Thoracic aorta (tissue), 2 donors: Measurements from ENCODE around the gene CDKN2AIPNL. TPM values are rescaled to one million over a fixed set of nuclear protein-coding genes. Genes with fewer than 3 reads are reported as not detected.

Experiments used
- ATAC-seq: fragments of 150-250 bp; one replicate; pipeline ENCODE4 v1.8.0; 2017; ENCODE audit warnings: low read depth; ENCODE audit not compliant: insufficient number of reproducible peaks, low FRiP score
- DNase-seq: peaks from one replicate; pipeline ENCODE4 v3.0.0-alpha.2; 2020; ENCODE audit warnings: low spot score
- H3K27ac ChIP-seq, 2 donors: fragments of 200-600 bp; sonication (generic); 1 replicate in 1 of 2; 2 replicates in 1 of 2; pipeline ENCODE4 v1.5.1; 2016; ENCODE audit warnings: mild to moderate bottlenecking in 2 of 2, moderate library complexity in 2 of 2
- H3K27me3 ChIP-seq: fragments of 200-600 bp; sonication (generic); replicated peaks from 2 replicates; pipeline ENCODE4 v1.6.0; 2016; ENCODE audit warnings: mild to moderate bottlenecking; ENCODE audit not compliant: insufficient read depth
- H3K36me3 ChIP-seq: fragments of 200-600 bp; sonication (generic); one replicate; pipeline ENCODE4 v1.5.1; 2016
- H3K4me1 ChIP-seq, 2 donors: fragments of 200-600 bp; sonication (generic); 1 replicate in 1 of 2; 2 replicates in 1 of 2; pipeline versions ENCODE4 v1.5.1 to v1.6.0; 2016; ENCODE audit warnings: low read depth in 2 of 2, mild to moderate bottlenecking in 1 of 2; ENCODE audit not compliant: control insufficient read depth in 1 of 2
- H3K4me3 ChIP-seq: fragments of 200-600 bp; sonication (generic); 2 replicates; pipeline ENCODE4 v1.5.1; 2016; ENCODE audit warnings: mild to moderate bottlenecking
- H3K9me3 ChIP-seq: fragments of 200-600 bp; sonication (generic); 2 replicates; pipeline ENCODE4 v1.5.1; 2016
- total RNA-seq, 2 donors: library from RNA; depleted of rRNA; stranded (reverse); fragments of >200 nt; gene quantifications; one replicate each; pipeline versions ENCODE4 v1.1.0 to v1.2.3, GENCODE V29; 2016
- TF ChIP-seq, protein P1 (sequence below): fragments of 200-600 bp; sonication (generic); IDR thresholded peaks from one replicate; pipeline ENCODE4 v1.5.1; 2019; ENCODE audit warnings: antibody characterized with exemption

CDKN2AIPNL gene
- total RNA-seq, 2 donors from 2014 or later = 5.1 to 15.8 TPM

DNA sequence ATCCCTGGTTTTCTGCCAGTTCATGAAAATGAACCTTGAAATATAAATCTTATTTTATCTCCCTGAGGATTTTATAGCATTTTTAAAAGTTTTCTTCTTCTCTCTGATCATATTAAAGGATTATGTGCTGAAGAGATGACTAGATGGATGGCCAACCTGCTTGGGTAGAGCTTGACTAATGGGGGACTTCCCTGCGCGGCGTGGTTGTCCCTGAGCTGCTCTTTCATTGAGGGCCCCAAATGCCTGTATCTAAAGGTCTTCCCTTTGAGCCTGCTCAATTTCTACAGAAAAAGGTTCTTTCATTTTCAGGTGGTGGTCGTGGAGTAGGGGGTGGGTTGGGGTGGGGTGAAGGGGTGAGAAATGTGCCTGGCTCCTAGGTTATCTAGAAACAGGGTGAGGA, 20.5 kb upstream of the CDKN2AIPNL start:
- Histone ChIP-seq H3K9me3 (no peaks in the 10 kb centered on the region), H3K4me3 (no peak overlapping the region), H3K27ac (no peak overlapping the region), H3K4me1 (peaks cover 0 to 9% of the 10 kb centered on the region in 2 donors), H3K27me3 (no peaks in the 10 kb centered on the region), H3K36me3 (no peaks in the 10 kb centered on the region)
- TF ChIP-seq, protein P1, sequence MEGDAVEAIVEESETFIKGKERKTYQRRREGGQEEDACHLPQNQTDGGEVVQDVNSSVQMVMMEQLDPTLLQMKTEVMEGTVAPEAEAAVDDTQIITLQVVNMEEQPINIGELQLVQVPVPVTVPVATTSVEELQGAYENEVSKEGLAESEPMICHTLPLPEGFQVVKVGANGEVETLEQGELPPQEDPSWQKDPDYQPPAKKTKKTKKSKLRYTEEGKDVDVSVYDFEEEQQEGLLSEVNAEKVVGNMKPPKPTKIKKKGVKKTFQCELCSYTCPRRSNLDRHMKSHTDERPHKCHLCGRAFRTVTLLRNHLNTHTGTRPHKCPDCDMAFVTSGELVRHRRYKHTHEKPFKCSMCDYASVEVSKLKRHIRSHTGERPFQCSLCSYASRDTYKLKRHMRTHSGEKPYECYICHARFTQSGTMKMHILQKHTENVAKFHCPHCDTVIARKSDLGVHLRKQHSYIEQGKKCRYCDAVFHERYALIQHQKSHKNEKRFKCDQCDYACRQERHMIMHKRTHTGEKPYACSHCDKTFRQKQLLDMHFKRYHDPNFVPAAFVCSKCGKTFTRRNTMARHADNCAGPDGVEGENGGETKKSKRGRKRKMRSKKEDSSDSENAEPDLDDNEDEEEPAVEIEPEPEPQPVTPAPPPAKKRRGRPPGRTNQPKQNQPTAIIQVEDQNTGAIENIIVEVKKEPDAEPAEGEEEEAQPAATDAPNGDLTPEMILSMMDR = no peak
- DNase-seq (no peak), ATAC-seq (no peak)

DNA sequence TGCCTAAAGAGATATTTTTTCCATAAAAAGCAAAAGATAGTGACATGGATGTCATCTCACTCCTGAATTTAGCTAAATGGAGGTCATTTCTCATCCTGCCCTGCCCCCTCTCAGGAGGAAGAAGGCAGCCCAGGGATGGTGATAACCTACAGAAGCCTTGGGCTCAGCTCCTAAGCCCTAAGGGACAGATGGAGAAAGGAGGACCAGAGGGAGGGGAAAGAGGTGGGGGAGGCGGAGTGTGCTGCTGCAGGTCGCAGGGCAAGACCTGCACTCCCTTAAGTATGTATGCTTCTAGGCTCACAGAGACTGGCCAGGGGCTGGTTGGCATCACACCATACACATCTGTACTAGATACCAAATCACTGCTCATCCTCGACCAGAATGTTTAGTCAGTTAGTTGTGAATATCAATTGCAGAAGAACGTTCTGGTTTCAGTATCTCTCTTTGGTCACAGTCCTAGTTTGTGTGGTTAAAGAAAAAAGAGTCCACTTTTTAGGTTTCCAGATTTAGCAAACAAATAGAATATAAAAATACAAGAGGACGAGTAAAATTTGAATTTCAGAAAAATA, 18.4 kb upstream of the CDKN2AIPNL start:
- no peaks in the 10 kb centered on the region for H3K36me3 ChIP-seq
- no peaks in the 10 kb centered on the region for H3K9me3 ChIP-seq
- TF ChIP-seq, protein P1 = no peak
- no peak overlapping the region for H3K27ac ChIP-seq
- no peaks in the 10 kb centered on the region for H3K27me3 ChIP-seq
- H3K4me1 ChIP-seq = no peaks in the 10 kb centered on the region
- ATAC-seq = no peak
- DNase-seq = no peak
- H3K4me3 ChIP-seq = no peak overlapping the region

DNA sequence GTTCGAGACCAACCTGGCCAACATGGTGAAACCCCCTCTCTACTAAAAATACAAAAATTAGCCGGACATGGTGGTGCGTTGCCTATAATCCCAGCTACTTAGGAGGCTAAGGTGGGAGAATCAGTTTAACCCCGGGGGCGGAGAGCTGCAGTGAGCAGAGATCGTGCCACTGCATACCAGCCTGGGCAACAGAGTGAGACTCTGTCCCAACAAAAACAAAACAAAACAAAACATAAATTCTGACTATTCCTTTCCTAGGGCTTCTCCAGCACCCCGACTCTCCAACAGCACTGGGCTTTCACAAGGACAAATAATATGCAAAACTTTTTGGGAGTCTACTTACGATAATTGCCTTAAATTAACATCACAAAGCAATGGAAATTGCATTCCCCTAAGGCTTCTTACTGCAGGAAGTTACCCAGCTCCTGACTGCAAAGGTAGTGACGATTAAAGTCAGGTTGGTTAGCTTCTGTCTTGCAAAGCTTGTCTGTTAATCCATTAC, 15.9 kb upstream of the CDKN2AIPNL start:
- ATAC-seq (no peak), DNase-seq (no peak)
- Histone ChIP-seq H3K36me3 (no peaks in the 10 kb centered on the region), H3K27me3 (no peaks in the 10 kb centered on the region), H3K4me1 (no peaks in the 10 kb centered on the region), H3K4me3 (no peak overlapping the region), H3K27ac (no peak overlapping the region), H3K9me3 (no peaks in the 10 kb centered on the region)
- TF ChIP-seq, protein P1 = no peak

DNA sequence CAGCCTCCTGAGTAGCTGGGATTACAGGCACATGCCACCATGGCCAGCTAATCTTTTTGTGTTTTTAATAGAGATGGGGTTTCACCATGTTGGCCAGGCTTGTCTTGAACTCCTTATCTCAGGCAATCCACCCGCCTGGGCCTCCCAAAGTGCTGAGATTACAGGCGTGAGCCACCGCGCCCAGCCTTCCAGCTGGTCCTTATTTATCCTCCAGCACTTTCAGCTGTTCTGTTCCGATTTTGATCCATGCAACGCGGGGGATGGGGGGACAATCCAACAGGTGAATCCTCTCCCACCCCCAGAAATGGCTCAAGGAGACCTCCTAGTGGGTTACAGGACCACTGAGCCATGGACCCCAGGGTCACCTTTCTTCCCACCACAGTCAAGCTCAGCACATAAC, 14.7 kb upstream of the CDKN2AIPNL start:
- TF ChIP-seq, protein P1 = no peak

DNA sequence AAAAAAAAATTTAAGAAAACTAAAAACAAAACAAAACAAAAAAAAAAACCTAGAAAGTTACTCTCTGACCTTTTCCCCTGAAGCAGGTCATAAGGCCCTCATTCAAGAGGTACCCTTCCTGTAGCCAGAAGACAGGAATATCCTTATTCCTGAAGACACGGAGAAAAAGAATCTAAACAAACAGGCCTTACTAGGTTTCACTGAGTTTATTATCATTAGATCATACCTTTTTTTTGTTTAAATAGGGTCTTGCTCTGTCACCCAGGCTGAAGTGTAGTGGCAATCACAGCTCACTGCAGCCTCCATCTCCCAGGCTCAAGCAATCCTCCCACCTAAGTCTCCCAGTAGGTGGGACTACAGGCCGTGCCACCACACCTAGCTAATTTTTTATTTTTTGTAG, 11.7 kb upstream of the CDKN2AIPNL start:
- TF ChIP-seq, protein P1 = no peak
- Histone ChIP-seq H3K9me3 (no peaks in the 10 kb centered on the region), H3K27me3 (no peaks in the 10 kb centered on the region), H3K36me3 (no peaks in the 10 kb centered on the region), H3K27ac (no peak overlapping the region), H3K4me3 (no peak overlapping the region), H3K4me1 (no peaks in the 10 kb centered on the region)
- no peak for ATAC-seq
- DNase-seq = no peak

More for the DNA sequence above, 14.7 kb upstream of the CDKN2AIPNL start:
- Histone ChIP-seq H3K4me3 (no peak overlapping the region), H3K27me3 (no peaks in the 10 kb centered on the region), H3K36me3 (no peaks in the 10 kb centered on the region), H3K4me1 (no peaks in the 10 kb centered on the region), H3K9me3 (no peaks in the 10 kb centered on the region), H3K27ac (no peak overlapping the region)
- ATAC-seq (no peak), DNase-seq (no peak)
